ENCODE results near the gene MMP24. TPM values are rescaled to one million over a fixed set of nuclear protein-coding genes. Genes with fewer than 3 reads are reported as not detected.
A peak's percentile ranks its signal among the peaks of the same experiment; 100 is the strongest.

The MMP24 gene
- total and polyA plus RNA-seq, 2 of the 13 experiments (the other 11 are each of a cell fraction or from before 2014, with no cell fraction given), result 0.29 to 0.35 TPM

- no peak overlapping the region for H2AFZ ChIP-seq (ENCODE audit: low read length)
- DNase-seq (ENCODE audit: low spot score) (peak; percentile 74), ATAC-seq (peak; percentile 48), FAIRE-seq (peak; percentile 55)
- CTCF ChIA-PET (ENCODE audit: low intra/inter-chr PET ratio, low total read pairs), result interaction anchor here (1.0 to 1.6 kb wide), 2 partner anchors 119 to 168 kb away, joined by 3 to 6 read pairs; no protein-coding TSS in a partner anchor
- POLR2A ChIA-PET, result interaction anchor here (0.6 to 3.8 kb wide), 7 partner anchors 10 to 388 kb away, joined by 3 to 27 read pairs (median 7); partner anchors contain the start of genes ACSS2, EDEM2 and EIF6
- H3K36me3 ChIP-seq (replicated peaks in 1 of 2; ENCODE audit: control insufficient read depth in 1 of 2, insufficient read depth in 2 of 2, low read length in 2 of 2), result no peaks in the 10 kb centered on the region
- no peak overlapping the region for H3K9ac ChIP-seq (ENCODE audit: insufficient read depth, low read depth, low read length)
- H4K20me1 ChIP-seq (ENCODE audit: insufficient read depth, low read length), result no peaks in the 10 kb centered on the region
- no peak overlapping the region for H3K27ac ChIP-seq (ENCODE audit: extremely low read length, insufficient read depth, low read length)
- H3K27me3 ChIP-seq (ENCODE audit: control insufficient read depth in 1 of 2, insufficient read depth in 2 of 2, low read length in 2 of 2), result no peaks in the 10 kb centered on the region
- 42% methylated on average over 1 of the region's 1 CpG for WGBS (ENCODE audit: low lambda C conversion rate)
- no peaks in the 10 kb centered on the region for H3K79me2 ChIP-seq (ENCODE audit: insufficient read depth, low read length)
- no peaks in the 10 kb centered on the region for H3K9me3 ChIP-seq (ENCODE audit: low read length)
- BruUV-seq (replicated peaks), result no TSS peak
- H3K4me3 ChIP-seq (replicated peaks in 1 of 3; ENCODE audit: insufficient read depth in 1 of 3, low read depth in 2 of 3, low read length in 3 of 3), result no peak overlapping the region
- H3K4me1 ChIP-seq (ENCODE audit: insufficient read depth, low read length), result peaks cover 44% of the 10 kb centered on the region
- in situ Hi-C loops (cut with HindIII; ENCODE audit: extremely low pct_ligation_motif_present, low pct_unique_long_range_greater_than_20kb) (loop anchor here (5.0 to 10.0 kb wide), 3 partner anchors 47 to 390 kb away; partner anchors contain the start of genes ACSS2, EDEM2 and GGT7), intact Hi-C loops (cut with micrococcal nuclease; ENCODE audit: unreplicated experiment) (loop anchor here (1.0 to 5.0 kb wide), 2 partner anchors 168 to 287 kb away; no protein-coding TSS in a partner anchor)
- H3K4me2 ChIP-seq (ENCODE audit: low read depth, low read length), result no peak overlapping the region
- TF ChIP-seq CEBPB (IDR thresholded peaks at IDR 0.05; ENCODE audit: borderline replicate concordance, low read depth, low read length), result peak; percentile 29; the same call in 1 of the 2 replicates
- peak; percentile 5; the same call in 1 of the 2 replicates for TF ChIP-seq FOSL2 (CRISPR knock-in tag; IDR thresholded peaks at IDR 0.05)
- peak; percentile 53; the same call in 1 of the 2 replicates for TF ChIP-seq ZMYM3 (CRISPR knock-in tag; IDR thresholded peaks at IDR 0.05)
- no peak for TF ChIP-seq KIAA2018 (CRISPR knock-in tag; IDR thresholded peaks at IDR 0.05; ENCODE audit: borderline replicate concordance)
- 0 out of 2 replicates have a peak, but pooled peaks have one; percentile 8 for TF ChIP-seq FOXP4 (CRISPR knock-in tag; IDR thresholded peaks at IDR 0.05)
- 0 out of 2 replicates have a peak, but pooled peaks have one; percentile 15 for TF ChIP-seq IRF2 (CRISPR knock-in tag; IDR thresholded peaks at IDR 0.05)
Observed at GRCh38 chr20:35264755-35265154, 38.3 kb downstream of the MMP24 start.

Measured in HepG2 (cell line).